ENCODE results near the gene PDLIM3.

The PDLIM3 gene

DNA sequence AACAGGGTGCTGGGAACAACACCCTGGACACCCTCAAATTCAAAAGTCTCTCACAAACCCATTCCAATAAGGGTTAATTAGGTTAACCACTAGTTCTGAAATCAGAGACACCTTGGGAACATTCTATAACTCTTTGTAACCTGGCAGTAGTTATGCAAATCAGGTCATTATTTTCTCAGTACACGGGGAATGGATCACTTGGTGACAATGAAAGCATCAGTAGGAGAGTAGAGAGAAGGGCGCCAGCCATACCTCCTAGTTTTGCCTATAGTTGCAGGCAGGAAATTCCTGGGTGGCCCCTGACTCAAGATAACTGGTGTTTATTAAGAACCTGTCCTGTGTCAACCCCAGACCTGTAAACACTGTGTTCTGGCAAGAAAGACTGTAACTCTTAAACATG lies 66.3 kb downstream of the PDLIM3 start:
- no peak for DNase-seq

DNA sequence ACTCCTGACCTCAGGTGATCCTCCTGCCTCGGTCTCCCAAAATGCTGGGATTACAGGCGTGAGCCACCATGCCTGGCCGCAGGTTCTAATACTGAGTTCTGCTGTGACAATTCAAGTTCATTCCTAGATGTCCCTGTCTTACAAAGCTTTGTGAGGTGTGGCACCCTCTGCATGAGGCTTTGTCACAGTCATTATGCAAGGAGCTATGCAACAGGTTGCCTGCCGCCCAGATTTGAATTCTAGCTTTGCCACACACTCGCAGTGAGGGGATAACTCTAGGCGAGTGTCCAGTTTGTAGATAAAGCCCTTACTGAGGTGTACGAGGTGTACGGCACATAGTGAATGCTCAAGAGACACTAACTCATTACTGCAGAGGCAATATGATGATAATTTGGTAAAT lies 67.3 kb downstream of the PDLIM3 start:
- DNase-seq = no peak

DNA sequence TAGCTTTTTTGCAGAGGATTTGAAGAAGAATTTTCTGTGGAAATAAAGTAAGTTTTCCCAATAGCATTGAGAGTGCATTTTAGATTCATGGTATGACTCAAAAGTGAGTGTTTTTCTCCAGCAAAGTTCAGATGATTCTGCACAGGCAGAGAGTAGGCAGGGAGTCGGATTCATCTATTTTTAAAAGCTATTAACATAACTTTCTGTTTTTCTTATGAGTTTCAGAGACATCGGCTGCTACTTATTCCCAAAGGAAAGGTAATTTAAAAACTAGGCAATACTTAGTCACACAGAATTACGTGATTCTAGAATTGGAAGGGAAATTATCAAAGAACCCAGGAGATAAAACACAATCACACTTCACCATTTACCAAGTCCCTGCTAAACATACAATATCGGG lies 68.2 kb downstream of the PDLIM3 start:
- DNase-seq = no peak

DNA sequence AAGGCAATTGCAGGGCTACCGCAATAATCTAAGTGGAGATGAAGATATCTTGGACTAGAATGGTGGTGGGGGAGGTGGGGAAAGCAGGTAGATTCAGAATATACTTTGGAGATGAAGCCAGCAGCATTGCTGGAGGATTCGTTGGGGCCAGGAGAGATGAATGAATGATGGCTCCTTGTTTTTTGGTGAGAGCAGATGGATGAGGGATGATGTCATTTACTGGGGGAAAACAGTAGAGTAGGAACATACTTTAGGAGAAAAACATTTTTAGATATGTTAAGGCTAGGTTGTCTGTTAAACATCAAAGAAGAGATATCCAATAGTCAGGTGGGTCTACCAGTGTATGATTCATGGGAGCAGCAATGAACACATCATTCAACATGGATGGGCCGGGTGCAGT lies 69.6 kb downstream of the PDLIM3 start:
- no peak for DNase-seq

DNA sequence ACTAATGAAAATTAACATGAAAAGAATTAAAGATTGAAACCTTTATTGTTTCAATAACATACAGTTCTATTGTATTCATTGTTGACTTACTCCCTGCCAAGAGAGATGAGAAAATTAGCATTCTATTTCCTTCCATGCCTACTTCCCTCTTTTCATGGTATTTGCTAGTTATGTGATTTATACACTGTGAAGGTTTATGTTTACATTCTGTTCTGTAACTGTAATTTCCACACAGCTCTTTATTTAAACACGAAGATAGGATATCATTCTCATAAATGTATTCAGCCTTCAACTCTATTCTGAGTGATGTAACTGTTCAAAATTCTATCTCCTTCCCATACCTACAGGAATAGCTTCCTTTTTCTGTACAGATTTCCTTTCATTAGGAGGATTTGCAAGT lies 70.4 kb downstream of the PDLIM3 start:
- no peak for DNase-seq

DNA sequence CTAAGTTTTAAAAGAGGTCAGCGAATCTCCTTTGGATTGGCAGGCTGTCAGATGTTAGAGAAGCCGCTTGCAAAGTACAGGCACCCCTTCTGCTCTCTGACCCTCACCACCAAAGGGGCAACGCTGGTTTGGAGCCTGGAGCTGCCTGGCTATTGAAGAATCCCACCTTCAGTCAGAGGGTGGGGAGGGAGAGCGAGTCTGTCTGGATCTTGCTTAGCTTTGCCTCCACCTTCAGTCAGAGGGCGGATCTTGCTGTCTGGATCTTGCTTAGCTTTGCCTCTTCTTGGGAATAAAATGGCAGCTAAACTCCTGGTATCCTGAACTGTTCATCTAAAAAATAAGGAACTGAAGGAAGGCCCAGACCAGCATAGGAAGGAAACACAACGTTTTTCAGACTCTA lies 71.1 kb downstream of the PDLIM3 start:
- DNase-seq = no peak

DNA sequence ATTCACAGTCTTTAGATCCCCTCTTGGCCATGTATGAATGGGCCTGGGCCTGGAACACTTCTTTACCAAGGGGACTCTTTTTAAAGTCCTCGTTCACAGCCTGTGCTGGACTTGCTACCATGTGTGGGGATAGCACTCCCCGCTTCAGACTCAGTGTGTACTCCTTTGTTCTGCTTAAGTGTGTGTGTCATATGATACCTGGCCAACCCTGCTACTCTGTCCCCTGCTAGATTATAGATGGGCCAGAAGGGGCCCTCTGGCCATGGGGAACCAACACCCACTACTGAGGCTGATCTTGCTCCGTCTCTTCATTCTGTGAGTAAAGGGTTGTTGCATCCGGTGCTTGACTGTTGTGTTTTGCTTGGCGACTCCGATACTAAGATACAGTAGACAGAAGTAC lies 71.8 kb downstream of the PDLIM3 start:
- DNase-seq = no peak

DNA sequence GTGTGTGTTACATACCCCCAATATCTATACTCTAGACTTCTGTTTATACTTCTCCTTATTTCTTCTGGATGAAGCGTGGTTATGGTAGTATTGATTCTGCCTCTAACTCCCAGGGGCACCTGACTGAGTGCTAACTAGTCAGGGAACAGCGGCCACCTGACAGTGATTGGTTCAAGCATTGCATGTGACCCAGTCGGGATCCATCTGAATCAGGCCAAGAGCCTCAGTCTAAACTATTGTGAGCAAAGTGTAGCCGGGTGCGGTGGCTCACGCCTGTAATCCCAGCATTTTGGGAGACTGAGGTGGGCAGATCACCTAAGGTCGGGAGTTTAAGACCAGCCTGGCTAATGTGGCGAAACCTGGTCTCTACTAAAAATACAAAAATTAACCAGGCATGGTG lies 73.7 kb downstream of the PDLIM3 start:
- no peak for DNase-seq

DNA sequence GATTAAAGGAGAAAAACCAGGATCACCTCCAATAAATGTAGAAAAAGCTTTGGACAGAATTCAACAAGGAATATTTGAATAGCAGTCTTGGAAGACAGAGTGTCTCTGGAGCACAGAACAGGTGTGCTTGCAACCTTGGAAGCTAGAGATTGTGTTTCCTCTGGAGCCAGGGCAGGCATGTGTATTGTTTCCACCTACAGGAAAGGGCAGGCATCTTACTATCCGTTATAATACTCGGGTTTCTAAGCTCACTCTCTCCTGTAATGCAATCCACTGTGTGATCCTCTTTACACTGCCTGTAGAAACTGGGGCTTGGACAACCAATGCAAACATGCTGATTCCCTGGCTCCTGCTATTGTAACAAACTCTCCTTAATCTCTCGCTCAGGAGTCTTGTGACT lies 78.2 kb downstream of the PDLIM3 start:
- no peak for DNase-seq

DNA sequence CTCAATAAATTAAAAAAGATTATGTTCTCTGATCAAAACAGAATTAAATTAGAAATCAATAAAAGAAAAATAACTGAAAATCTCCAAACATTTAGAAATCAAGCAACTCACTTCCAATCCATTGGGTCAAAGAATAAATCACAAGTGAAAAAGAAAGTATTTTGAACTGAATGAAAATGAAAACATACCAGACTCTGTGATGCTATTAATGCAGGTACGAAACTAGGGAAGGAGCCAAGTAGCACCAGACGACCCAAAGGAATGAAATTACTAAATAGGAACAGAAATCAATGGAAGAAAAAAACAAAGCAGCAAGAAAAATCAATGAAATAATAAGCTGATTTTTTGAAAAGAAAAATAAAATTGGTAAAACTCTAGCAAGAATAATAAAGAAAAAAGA lies 79.2 kb downstream of the PDLIM3 start:
- no peak for DNase-seq
